NCI-H460 (cell line): ENCODE measurements around the gene ZNF750. TPM values are rescaled to one million over a fixed set of nuclear protein-coding genes. Genes with fewer than 3 reads are reported as not detected.
A peak's percentile ranks its signal among the peaks of the same experiment; 100 is the strongest.

Source experiments
- DNase-seq: peaks from one replicate; pipeline ENCODE4 v3.0.0-alpha.2; 2016; ENCODE audit warnings: low read depth; ENCODE audit errors: extremely low read depth
- polyA plus RNA-seq: library from polyadenylated mRNA; depleted of rRNA; stranded (reverse); fragments of >200 nt; gene quantifications from 2 replicates; pipeline ENCODE4 v1.2.3, GENCODE V29; 2014; cell fraction: nucleus; rRNA removed
- total RNA-seq: library from RNA; depleted of rRNA; stranded (reverse); fragments of >200 nt; shearing (Covaris generic); gene quantifications from 2 replicates; pipeline ENCODE4 v1.2.3, GENCODE V29; 2014; rRNA removed

Gene ZNF750
- total RNA-seq, result not detected in 2 replicates
- polyA plus RNA-seq, result not detected in 2 replicates

- no peak for DNase-seq
Observed at GRCh38 chr17:82839617-82840292, at the start of gene ZNF750. TSS of gene ZNF750 (minus strand) at chr17:82840022. CDS start at chr17:82832454, 7,568 bp downstream.

GRCh38 chr17:82888583-82889495 lies 49.0 kb upstream of the ZNF750 start:
- DNase-seq, result no peak

- DNase-seq, result no peak
Observed at GRCh38 chr17:82887255-82888164, 47.7 kb upstream of the ZNF750 start.

- DNase-seq, result no peak
Observed at GRCh38 chr17:82884970-82885353, 45.1 kb upstream of the ZNF750 start.

GRCh38 chr17:82884341-82884969 lies 44.6 kb upstream of the ZNF750 start:
- no peak for DNase-seq

GRCh38 chr17:82883419-82884031 lies 43.7 kb upstream of the ZNF750 start:
- DNase-seq, result no peak

- no peak for DNase-seq
Observed at GRCh38 chr17:82882715-82883418, 43.0 kb upstream of the ZNF750 start.

GRCh38 chr17:82881900-82882714 lies 42.3 kb upstream of the ZNF750 start:
- no peak for DNase-seq

- DNase-seq, result no peak
Observed at GRCh38 chr17:82881324-82881823, 41.6 kb upstream of the ZNF750 start.

GRCh38 chr17:82880620-82881323 lies 41.0 kb upstream of the ZNF750 start:
- no peak for DNase-seq

- DNase-seq, result no peak
Observed at GRCh38 chr17:82879241-82879640, 39.4 kb upstream of the ZNF750 start.

- no peak for DNase-seq
Observed at GRCh38 chr17:82878527-82878926, 38.7 kb upstream of the ZNF750 start.

- DNase-seq, result peak; percentile 22
Observed at GRCh38 chr17:82876602-82877379, 37.0 kb upstream of the ZNF750 start.

GRCh38 chr17:82876149-82876548 lies 36.3 kb upstream of the ZNF750 start:
- DNase-seq, result no peak

- DNase-seq, result no peak
Observed at GRCh38 chr17:82875407-82875856, 35.6 kb upstream of the ZNF750 start.

- no peak for DNase-seq
Observed at GRCh38 chr17:82874011-82874835, 34.4 kb upstream of the ZNF750 start.
